Activated CD8-positive, alpha-beta memory T cell treated with anti-CD3 and anti-CD28 coated beads, Interleukin-2, amount 50 U/mL, for 24 hours (primary cell): Measurements from ENCODE around the gene GGA2.
"Not testable (repeated sequence)": the region's sequence is repeated elsewhere in the genome, so short reads cannot be mapped to it uniquely, and the experiment has no call there.

ENCODE experiments used
- DNase-seq: peaks from one replicate; pipeline ENCODE4 v3.0.0-alpha.2; 2020; ENCODE audit errors: extremely low read depth

GGA2 gene

GRCh38 chr16:23524886-23525285, 14.6 kb upstream of the GGA2 start:
- DNase-seq = no peak

- DNase-seq = no peak
These were observed 13.6 kb upstream of the GGA2 start for GRCh38 chr16:23523876-23524385.

- no peak for DNase-seq
These were observed 13.0 kb upstream of the GGA2 start for GRCh38 chr16:23523321-23523720.

- DNase-seq = no peak
These were observed 11.7 kb upstream of the GGA2 start for GRCh38 chr16:23521965-23522364.

- DNase-seq = no peak
These were observed 10.9 kb upstream of the GGA2 start for GRCh38 chr16:23521037-23521743.

GRCh38 chr16:23520500-23520899, 10.2 kb upstream of the GGA2 start:
- no peak for DNase-seq

GRCh38 chr16:23519282-23519681, 9.0 kb upstream of the GGA2 start:
- DNase-seq = no peak

- no peak for DNase-seq
These were observed 8.2 kb upstream of the GGA2 start for GRCh38 chr16:23518435-23518891.

GRCh38 chr16:23516366-23517137, 6.3 kb upstream of the GGA2 start:
- no peak for DNase-seq

GRCh38 chr16:23515881-23516280, 5.6 kb upstream of the GGA2 start:
- no peak for DNase-seq

- no peak for DNase-seq
These were observed 4.3 kb upstream of the GGA2 start for GRCh38 chr16:23514381-23515152.

GRCh38 chr16:23512168-23512695, 1.9 kb upstream of the GGA2 start:
- DNase-seq = no peak

GRCh38 chr16:23511731-23512130, 1.4 kb upstream of the GGA2 start:
- no peak for DNase-seq

- DNase-seq = not testable (repeated sequence)
These were observed 599 bp upstream of the GGA2 start for GRCh38 chr16:23510915-23511270.

- DNase-seq = no peak
These were observed 521 bp downstream of the GGA2 start for GRCh38 chr16:23509782-23510163.

GRCh38 chr16:23509441-23509754, 896 bp downstream of the GGA2 start:
- DNase-seq = no peak

GRCh38 chr16:23508589-23509440, 1.5 kb downstream of the GGA2 start:
- DNase-seq = no peak

GRCh38 chr16:23506606-23506994, 3.7 kb downstream of the GGA2 start:
- DNase-seq = no peak

GRCh38 chr16:23505671-23506605, 4.4 kb downstream of the GGA2 start:
- DNase-seq = no peak

- DNase-seq = no peak
These were observed 5.1 kb downstream of the GGA2 start for GRCh38 chr16:23505180-23505665.
